Aorta (tissue), 5 donors: Measurements from ENCODE around the gene AIFM3. TPM values are rescaled to one million over a fixed set of nuclear protein-coding genes. Genes with fewer than 3 reads are reported as not detected.
A peak's percentile ranks its signal among the peaks of the same experiment; 100 is the strongest.
"Not testable (repeated sequence)": the region's sequence is repeated elsewhere in the genome, so short reads cannot be mapped to it uniquely, and the experiment has no call there.

Source experiments
- ATAC-seq: fragments of 200-7000 bp; cut with Tn5 transposase; one replicate; pipeline ENCODE4 v1.9.1; 2022; ENCODE audit warnings: moderate library complexity; ENCODE audit not compliant: low FRiP score
- DNase-seq, 2 donors: peaks; one replicate each; pipeline ENCODE4 v3.0.0-alpha.2; 2020
- H3K27ac ChIP-seq, 2 donors: one replicate each; pipeline ENCODE4 v1.5.1; 2013; ENCODE audit warnings: low read length in 2 of 2, mild to moderate bottlenecking in 2 of 2, moderate library complexity in 2 of 2, control low read depth in 1 of 2, inconsistent platforms in 1 of 2, low read depth in 1 of 2
- H3K27me3 ChIP-seq, 2 donors: one replicate each; pipeline ENCODE4 v1.6.1; 2013; ENCODE audit warnings: control low read depth in 1 of 2, low read length in 1 of 2, mild to moderate bottlenecking in 1 of 2, moderate library complexity in 1 of 2; ENCODE audit not compliant: insufficient read depth in 2 of 2, control insufficient read depth in 1 of 2
- H3K36me3 ChIP-seq, 2 donors: one replicate each; pipeline ENCODE4 v1.6.1; 2013; ENCODE audit warnings: control low read depth in 1 of 2, low read length in 1 of 2, mild to moderate bottlenecking in 1 of 2; ENCODE audit not compliant: insufficient read depth in 2 of 2, control insufficient read depth in 1 of 2
- H3K4me1 ChIP-seq, 2 donors: one replicate each; pipeline ENCODE4 v1.6.1; 2013; ENCODE audit warnings: low read length in 2 of 2, control low read depth in 1 of 2, mild to moderate bottlenecking in 1 of 2, moderate library complexity in 1 of 2; ENCODE audit not compliant: insufficient read depth in 2 of 2, control insufficient read depth in 1 of 2
- H3K4me3 ChIP-seq, 2 donors: one replicate each; pipeline ENCODE4 v1.5.1; 2013; ENCODE audit warnings: low read length in 2 of 2, control low read depth in 1 of 2, mild to moderate bottlenecking in 1 of 2
- H3K9me3 ChIP-seq: one replicate; pipeline ENCODE4 v1.6.1; 2013; ENCODE audit warnings: mild to moderate bottlenecking, low read length; ENCODE audit not compliant: control insufficient read depth
- WGBS, 2 donors: extraction: QIAGEN DNeasy Blood & Tissue Kit; methylation state at CpG; one replicate each; pipeline ENCODE4 v1.1.7; 2013; 5-methylcytosine and 5-hydroxymethylcytosine counted together
- intact Hi-C, 2 donors: fragments of 100-400 bp; cut with DNase I; formaldehyde crosslinking; loops; one replicate each; pipeline versions ENCODE4 v1.14.2 to v1.15.0; 2022
- polyA plus RNA-seq, 2 donors: library from polyadenylated mRNA; stranded (reverse); fragments of 200-250 nt; gene quantifications; one replicate each; pipeline ENCODE4 v1.2.3, GENCODE V29; 2013
- total RNA-seq, 2 donors: library from RNA; stranded (reverse); fragmentation: NEBNext Ultra II Directional; extraction: Animal tissue kit (Norgen Biotek cat#: 25700); gene quantifications; one replicate each; pipeline ENCODE4 v1.2.1, GENCODE V29; 2021
- donor health status: healthy with polysubstance abuse.
- donor health status: Bipolar disorder and iron deficiency.
- donor health status: DM: no; HTN: no; CAD: no.
- donor health status: DM: no; HTN: no; CAD: no.
- donor health status: DM: yes; HTN: yes; CAD: no.

AIFM3 gene
- total and polyA plus RNA-seq, 4 donors, result 1.0 to 3.8 (median 1.8) TPM

DNA sequence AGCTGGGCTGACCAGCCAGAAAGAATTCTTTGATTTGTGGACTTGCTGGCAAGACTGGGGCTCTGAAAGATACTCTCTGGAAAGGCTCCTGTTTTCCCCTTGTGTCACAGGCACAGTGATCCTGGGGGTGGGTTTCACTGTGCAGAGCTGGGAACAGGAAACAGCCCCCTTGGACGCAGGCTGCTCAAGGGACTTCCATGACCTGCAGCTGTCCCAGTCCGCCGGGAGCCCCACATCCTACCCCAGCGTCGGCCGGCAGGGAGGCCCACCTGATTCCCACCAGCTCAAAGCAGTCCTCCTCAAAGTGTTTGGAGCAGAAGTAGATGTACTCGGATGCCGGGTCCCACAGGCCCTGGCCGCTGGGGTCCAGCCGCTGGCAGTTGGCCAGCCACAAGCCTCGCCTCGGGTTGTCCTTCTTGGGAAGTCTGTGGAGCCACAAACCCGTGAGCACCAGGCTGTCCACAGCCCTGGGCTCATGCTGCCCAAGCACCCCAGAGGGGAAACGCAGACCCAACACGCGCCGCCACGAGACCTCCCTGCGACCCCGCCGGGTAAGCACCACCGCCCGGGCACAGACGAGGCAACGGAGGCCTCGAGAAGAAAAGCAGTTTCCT, 34.0 kb downstream of the AIFM3 start:
- Histone ChIP-seq H3K4me3 (peak overlapping the region; percentile 12 to 27), H3K9me3 (no peaks in the 10 kb centered on the region), H3K4me1 (no peaks in the 10 kb centered on the region), H3K27ac (peak overlapping the region in 1 of 2 donors; percentile 97), H3K36me3 (no peaks in the 10 kb centered on the region), H3K27me3 (no peaks in the 10 kb centered on the region)
- ATAC-seq, result no peak
- intact Hi-C loops, result loop anchor here in 1 of 2 donors (1.0 kb wide), 1 partner anchor 19 kb away; the partner anchor contains the start of gene LZTR1
- DNase-seq, result no peak
- 1 to 2% methylated on average over 26 of the region's 26 CpGs for WGBS, 2 donors

DNA sequence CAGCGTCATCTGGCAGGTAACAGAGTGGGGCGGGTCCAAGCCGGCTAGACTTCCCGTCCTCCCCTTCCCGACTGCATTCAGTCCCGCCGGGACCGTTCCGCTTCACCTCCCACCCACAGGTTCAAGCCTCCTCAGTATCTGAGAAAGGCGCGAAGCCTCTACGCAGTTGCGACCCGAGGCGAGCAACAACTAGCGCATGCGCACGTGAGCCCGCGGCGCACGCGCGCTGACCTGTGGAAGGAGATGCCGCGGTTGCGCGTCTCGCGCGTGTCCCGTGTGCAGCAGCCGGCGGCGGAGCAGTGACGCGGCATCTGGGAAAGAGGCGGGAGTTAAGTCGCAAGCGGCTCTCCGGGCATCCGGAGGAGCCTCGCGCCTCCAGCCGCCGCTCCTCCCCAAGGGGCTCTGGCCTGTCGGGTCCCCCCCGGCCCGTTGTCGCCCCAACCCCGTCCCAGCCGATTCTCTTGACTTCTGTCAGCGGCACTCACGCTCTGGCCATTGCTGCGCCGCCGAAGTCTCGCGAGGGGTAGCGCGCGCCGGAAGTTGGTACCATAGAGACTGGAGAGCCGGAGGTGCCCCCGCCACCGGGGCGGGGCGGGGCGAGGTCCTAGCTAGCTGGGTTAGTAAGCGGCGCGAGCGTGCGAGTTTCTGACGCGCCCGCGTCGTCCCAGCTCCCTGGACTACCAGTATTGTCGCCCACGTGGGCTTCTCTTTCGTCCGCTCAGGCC, 34.7 kb downstream of the AIFM3 start, which contains the start of gene THAP7:
Gene THAP7, minus strand, starts transcription at position 518 of the 725 bp plus-strand sequence. Its CDS starts 207 bp downstream, at position 311.
- H3K27me3 ChIP-seq, result no peaks in the 10 kb centered on the region
- H3K4me1 ChIP-seq, result no peaks in the 10 kb centered on the region
- WGBS, 2 donors, result 0 to 1% methylated on average over 83 of the region's 83 CpGs
- H3K36me3 ChIP-seq, result no peaks in the 10 kb centered on the region
- DNase-seq (peak; percentile 99 to 100), ATAC-seq (peak; percentile 98)
- H3K27ac ChIP-seq, result peak within 1 kb of the TSS; percentile 69 to 97
- intact Hi-C loops, result loop anchor here in 1 of 2 donors (1.0 kb wide), 1 partner anchor 19 kb away; the partner anchor contains the start of gene LZTR1
- peak within 1 kb of the TSS; percentile 67 to 78 for H3K4me3 ChIP-seq
- no peaks in the 10 kb centered on the region for H3K9me3 ChIP-seq

GRCh38 chr22:21003782-21004181, 36.7 kb downstream of the AIFM3 start:
- H3K27me3 ChIP-seq, result no peaks in the 10 kb centered on the region
- no peak for DNase-seq
- H3K36me3 ChIP-seq, result no peaks in the 10 kb centered on the region
- H3K4me1 ChIP-seq, result no peaks in the 10 kb centered on the region
- no peak overlapping the region for H3K4me3 ChIP-seq
- no peak for ATAC-seq
- WGBS, 2 donors, result 90 to 94% methylated on average over 4 of the region's 4 CpGs
- intact Hi-C loops, result no loop called here
- H3K9me3 ChIP-seq, result no peaks in the 10 kb centered on the region
- H3K27ac ChIP-seq, result no peak overlapping the region

GRCh38 chr22:21009208-21009607, 42.2 kb downstream of the AIFM3 start:
- H3K9me3 ChIP-seq, DNase-seq, ATAC-seq, H3K27me3 ChIP-seq, H3K36me3 ChIP-seq, intact Hi-C loops, H3K4me1 ChIP-seq, H3K4me3 ChIP-seq, H3K27ac ChIP-seq: not testable (repeated sequence)
- WGBS, 2 donors, result 82 to 85% methylated on average over 13 of the region's 13 CpGs

- no peak for ATAC-seq
- intact Hi-C loops, result no loop called here
Measured at GRCh38 chr22:21009638-21010425, 42.8 kb downstream of the AIFM3 start.

GRCh38 chr22:21010426-21011113, 43.5 kb downstream of the AIFM3 start:
- no peaks in the 10 kb centered on the region for H3K9me3 ChIP-seq
- no peak overlapping the region for H3K27ac ChIP-seq
- no peak overlapping the region for H3K4me3 ChIP-seq
- H3K4me1 ChIP-seq, result no peaks in the 10 kb centered on the region
- H3K36me3 ChIP-seq, result no peaks in the 10 kb centered on the region
- no peaks in the 10 kb centered on the region for H3K27me3 ChIP-seq
- ATAC-seq, result no peak
- no peak for DNase-seq
- intact Hi-C loops, result no loop called here
- WGBS, 2 donors, result 93% methylated on average over 3 of the region's 3 CpGs

More at GRCh38 chr22:21009638-21010425, 42.8 kb downstream of the AIFM3 start:
- no peaks in the 10 kb centered on the region for H3K36me3 ChIP-seq
- H3K27ac ChIP-seq, result no peak overlapping the region
- H3K27me3 ChIP-seq, result no peaks in the 10 kb centered on the region
- no peak overlapping the region for H3K4me3 ChIP-seq
- H3K4me1 ChIP-seq, result no peaks in the 10 kb centered on the region
- H3K9me3 ChIP-seq, result no peaks in the 10 kb centered on the region
- 38% methylated on average over 10 of the region's 10 CpGs for WGBS, 2 donors
- DNase-seq, result no peak

DNA sequence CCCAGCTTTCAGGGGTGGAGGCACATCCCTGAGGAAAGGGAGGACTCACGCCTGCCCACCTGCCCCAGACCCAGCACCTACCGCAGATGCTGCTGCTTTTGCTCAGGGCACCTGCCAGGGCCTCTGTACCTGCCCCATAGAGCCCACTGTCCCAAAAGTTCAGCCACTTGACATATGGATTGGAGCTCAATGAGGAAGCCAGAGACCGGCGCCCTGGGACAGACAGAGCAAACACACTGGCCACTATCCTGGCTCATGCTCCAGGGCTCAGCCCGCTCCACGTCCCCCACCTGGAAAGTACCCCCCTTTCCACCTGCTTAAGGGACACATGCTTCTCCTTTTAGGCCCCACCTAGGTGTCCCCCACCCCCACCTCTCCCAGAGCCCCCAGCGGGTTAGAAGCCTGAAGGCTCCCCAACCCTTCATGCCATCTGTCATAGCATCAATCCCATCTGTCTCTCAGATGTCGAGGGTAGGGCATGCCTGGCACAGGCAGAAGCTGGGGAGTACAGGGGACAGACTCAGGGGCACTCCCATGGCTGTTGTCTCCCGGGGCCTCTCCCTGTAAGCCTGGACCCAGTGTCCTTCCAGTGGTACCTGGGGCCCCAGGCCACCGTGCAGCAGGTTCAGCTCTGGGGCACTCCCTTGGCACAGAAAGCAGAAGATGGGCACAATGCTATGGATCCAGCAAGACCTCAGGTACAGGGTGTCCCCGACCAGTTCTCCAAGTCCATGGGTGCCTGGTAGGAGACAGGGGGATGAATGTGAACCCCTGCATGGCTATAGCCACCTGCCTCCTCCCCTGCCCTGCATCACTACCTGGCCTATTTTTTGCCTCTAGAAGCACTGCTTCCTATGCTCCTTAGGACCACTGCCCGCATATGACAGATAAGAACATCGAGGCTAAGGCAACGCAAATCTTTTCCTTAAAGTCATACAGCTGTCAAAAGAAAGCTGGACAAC, 45.7 kb downstream of the AIFM3 start:
- Histone ChIP-seq H3K27me3 (no peaks in the 10 kb centered on the region), H3K27ac (no peak overlapping the region), H3K36me3 (no peaks in the 10 kb centered on the region), H3K9me3 (no peaks in the 10 kb centered on the region), H3K4me1 (no peaks in the 10 kb centered on the region), H3K4me3 (no peak overlapping the region)
- 74 to 81% methylated on average over 14 of the region's 14 CpGs for WGBS, 2 donors
- DNase-seq, result no peak
- intact Hi-C loops, result no loop called here
- no peak for ATAC-seq
